HG03571 (cell line): ENCODE measurements around the gene ZMAT3.
A peak's percentile ranks its signal among the peaks of the same experiment; 100 is the strongest.

Experiments used
- ATAC-seq: cut with Tn5 transposase; IDR thresholded peaks from one replicate; pipeline ENCODE4 v1.9.1; 2021; ENCODE audit not compliant: unreplicated experiment

The ZMAT3 gene

GRCh38 chr3:179027326-179027900 lies 44.2 kb downstream of the ZMAT3 start:
- no peak for ATAC-seq

GRCh38 chr3:179026636-179027035 lies 45.0 kb downstream of the ZMAT3 start:
- no peak for ATAC-seq

GRCh38 chr3:179021119-179021903 lies 50.3 kb downstream of the ZMAT3 start:
- no peak for ATAC-seq

- no peak for ATAC-seq
Measured at GRCh38 chr3:179020112-179020511, 51.5 kb downstream of the ZMAT3 start.

- ATAC-seq = no peak
Measured at GRCh38 chr3:179018808-179019207, 52.8 kb downstream of the ZMAT3 start.

GRCh38 chr3:179016979-179017670 lies 54.5 kb downstream of the ZMAT3 start:
- peak; percentile 58 for ATAC-seq

- ATAC-seq = peak; percentile 74
Measured at GRCh38 chr3:179015551-179016020, 56.0 kb downstream of the ZMAT3 start.

- ATAC-seq = no peak
Measured at GRCh38 chr3:179005706-179006105, 65.9 kb downstream of the ZMAT3 start.

- ATAC-seq = no peak
Measured at GRCh38 chr3:179005213-179005612, 66.4 kb downstream of the ZMAT3 start.

- ATAC-seq = no peak
Measured at GRCh38 chr3:179000659-179001058, 71.0 kb downstream of the ZMAT3 start.

- ATAC-seq = no peak
Measured at GRCh38 chr3:179000144-179000543, 71.5 kb downstream of the ZMAT3 start.

- ATAC-seq = no peak
Measured at GRCh38 chr3:178996399-178996798, 75.2 kb downstream of the ZMAT3 start.

- ATAC-seq = no peak
Measured at GRCh38 chr3:178990293-178990692, 81.3 kb downstream of the ZMAT3 start.

- no peak for ATAC-seq
Measured at GRCh38 chr3:178989821-178990220, 81.8 kb downstream of the ZMAT3 start.

- no peak for ATAC-seq
Measured at GRCh38 chr3:178987745-178988144, 83.9 kb downstream of the ZMAT3 start.

GRCh38 chr3:178986456-178986855 lies 85.2 kb downstream of the ZMAT3 start:
- no peak for ATAC-seq

- ATAC-seq = peak; percentile 59
Measured at GRCh38 chr3:178982137-178982536, 89.5 kb downstream of the ZMAT3 start.

- ATAC-seq = no peak
Measured at GRCh38 chr3:178975320-178975719, 96.3 kb downstream of the ZMAT3 start.

GRCh38 chr3:178971614-178972013 lies 100.0 kb downstream of the ZMAT3 start:
- ATAC-seq = no peak

GRCh38 chr3:178969004-178969700 lies 102.5 kb downstream of the ZMAT3 start:
- ATAC-seq = peak; percentile 84
